WTC11 (cell line): Measurements from ENCODE around the gene AIF1. TPM values are rescaled to one million over a fixed set of nuclear protein-coding genes. Genes with fewer than 3 reads are reported as not detected.

ENCODE experiments used
- ATAC-seq: fragments of 200-7000 bp; cut with Tn5 transposase; 2 replicates; pipeline ENCODE4 v1.10.0; 2021; ENCODE audit warnings: mild to moderate bottlenecking, moderate library complexity
- CTCF ChIA-PET: fragments of 300-600 bp; sonication (Branson Sonifier 250); formaldehyde crosslinking; loops from one replicate; lab custom pipeline; 2021; ENCODE audit warnings: antibody characterized with exemption; lab: Charles Lee
- POLR2A ChIA-PET: fragments of 350-600 bp; sonication (Branson Sonifier 250); formaldehyde crosslinking; loops from one replicate; lab custom pipeline; 2021; ENCODE audit warnings: antibody characterized with exemption; lab: Charles Lee
- DNase-seq: peaks from one replicate; pipeline ENCODE4 v3.0.0; 2021; ENCODE audit warnings: low spot score
- H3K27ac Mint-ChIP-seq: 2 replicates; pipeline ENCODE4 v1.8.0; 2021; ENCODE audit warnings: mixed read lengths
- H3K27me3 Mint-ChIP-seq: 2 replicates; pipeline ENCODE4 v1.8.0; 2021; ENCODE audit warnings: low read depth, mild to moderate bottlenecking, moderate library complexity, mixed read lengths
- H3K36me3 Mint-ChIP-seq: 2 replicates; pipeline ENCODE4 v1.8.0; 2021; ENCODE audit warnings: mixed read lengths
- H3K4me1 Mint-ChIP-seq: 2 replicates; pipeline ENCODE4 v1.8.0; 2022; ENCODE audit warnings: mixed read lengths
- H3K4me3 Mint-ChIP-seq: 2 replicates; pipeline ENCODE4 v1.8.0; 2021; ENCODE audit warnings: mild to moderate bottlenecking, moderate library complexity, mixed read lengths
- H3K9me3 Mint-ChIP-seq: 2 replicates; pipeline ENCODE4 v1.8.0; 2021; ENCODE audit warnings: mixed read lengths
- CBFB ChIP-seq: sonication (generic); formaldehyde crosslinking; IDR thresholded peaks from 2 replicates; pipeline ENCODE4 v1.8.1; 2022; ENCODE audit warnings: mild to moderate bottlenecking, low read depth, missing genetic modification reagents
- CTCF ChIP-seq: fragments of 200-600 bp; IDR thresholded peaks from 2 replicates; pipeline ENCODE4 v1.8.0; 2022; ENCODE audit warnings: antibody characterized with exemption
- ELF4 ChIP-seq: sonication (generic); formaldehyde crosslinking; IDR thresholded peaks from 2 replicates; pipeline ENCODE4 v1.8.1; 2022; ENCODE audit warnings: low read depth, mild to moderate bottlenecking, moderate library complexity, missing genetic modification reagents
- ERG ChIP-seq: fragments of 250-450 bp; sonication (Bioruptor Pico); IDR thresholded peaks from 2 replicates; pipeline ENCODE4 v1.8.0; 2021; ENCODE audit warnings: mild to moderate bottlenecking
- ESRRA ChIP-seq: sonication (generic); formaldehyde crosslinking; IDR thresholded peaks from 2 replicates; pipeline ENCODE4 v1.8.1; 2022; ENCODE audit warnings: mild to moderate bottlenecking, missing genetic modification reagents, borderline replicate concordance
- FOXJ3 ChIP-seq: sonication (generic); formaldehyde crosslinking; IDR thresholded peaks from 2 replicates; pipeline ENCODE4 v1.9.0; 2021; ENCODE audit warnings: missing genetic modification reagents, mild to moderate bottlenecking, borderline replicate concordance
- FOXK1 ChIP-seq: sonication (generic); formaldehyde crosslinking; IDR thresholded peaks from 2 replicates; pipeline ENCODE4 v1.8.0; 2022; ENCODE audit warnings: mild to moderate bottlenecking, moderate library complexity, missing genetic modification reagents
- GTF2I ChIP-seq: fragments of 250-450 bp; sonication (Bioruptor Pico); conservative IDR thresholded peaks from 2 replicates; pipeline ENCODE4 v1.4.0; 2021; ENCODE audit warnings: mild to moderate bottlenecking
- JUN ChIP-seq: sonication (generic); formaldehyde crosslinking; IDR thresholded peaks from 2 replicates; pipeline ENCODE4 v1.8.0; 2023; ENCODE audit warnings: mild to moderate bottlenecking, missing genetic modification reagents
- MXD4 ChIP-seq: fragments of 250-450 bp; sonication (Bioruptor Pico); IDR thresholded peaks from 2 replicates; pipeline ENCODE4 v1.8.0; 2021; ENCODE audit warnings: mild to moderate bottlenecking, moderate library complexity, borderline replicate concordance
- NR2C2 ChIP-seq: sonication (generic); formaldehyde crosslinking; IDR thresholded peaks from 2 replicates; pipeline ENCODE4 v1.8.0; 2022; ENCODE audit warnings: mild to moderate bottlenecking, missing genetic modification reagents
- NR3C1 ChIP-seq: sonication (generic); formaldehyde crosslinking; conservative IDR thresholded peaks from 2 replicates; pipeline ENCODE4 v1.8.1; 2023; ENCODE audit warnings: low read depth, mild to moderate bottlenecking, missing genetic modification reagents
- SP1 ChIP-seq: sonication (generic); formaldehyde crosslinking; conservative IDR thresholded peaks from 2 replicates; pipeline ENCODE4 v1.8.1; 2022; ENCODE audit warnings: missing genetic modification reagents
- TEAD4 ChIP-seq: sonication (generic); formaldehyde crosslinking; IDR thresholded peaks from 2 replicates; pipeline ENCODE4 v1.8.0; 2022; ENCODE audit warnings: mild to moderate bottlenecking, missing genetic modification reagents
- ZNF121 ChIP-seq: sonication (generic); formaldehyde crosslinking; IDR thresholded peaks from 2 replicates; pipeline ENCODE4 v1.8.0; 2023; ENCODE audit warnings: missing genetic modification reagents
- ZNF396 ChIP-seq: fragments of 250-450 bp; sonication (Bioruptor Pico); IDR thresholded peaks from 2 replicates; pipeline ENCODE4 v1.8.0; 2021; ENCODE audit warnings: mild to moderate bottlenecking, moderate library complexity, borderline replicate concordance
- ZNF423 ChIP-seq: fragments of 250-450 bp; sonication (Bioruptor Pico); IDR thresholded peaks from 2 replicates; pipeline ENCODE4 v2.1.2; 2022; ENCODE audit warnings: mild to moderate bottlenecking, moderate library complexity
- ZNF671 ChIP-seq: fragments of 250-450 bp; sonication (Bioruptor Pico); IDR thresholded peaks from 2 replicates; pipeline ENCODE4 v1.8.0; 2021; ENCODE audit warnings: mild to moderate bottlenecking
- total RNA-seq: library from RNA; stranded (reverse); gene quantifications from 3 replicates; pipeline ENCODE4 v1.2.3, GENCODE V29; 2021
- TF ChIP-seq, protein P1 (sequence below): sonication (generic); formaldehyde crosslinking; IDR thresholded peaks from 2 replicates; pipeline ENCODE4 v1.8.0; 2023; ENCODE audit warnings: missing genetic modification reagents, mild to moderate bottlenecking, borderline replicate concordance
- TF ChIP-seq, protein P2 (sequence below): sonication (generic); formaldehyde crosslinking; IDR thresholded peaks from 2 replicates; pipeline ENCODE4 v1.8.1; 2022; ENCODE audit warnings: low read depth, missing genetic modification reagents, borderline replicate concordance
- TF ChIP-seq, protein P3 (sequence below): sonication (generic); formaldehyde crosslinking; IDR thresholded peaks from 2 replicates; pipeline ENCODE4 v1.8.1; 2022; ENCODE audit warnings: low read depth, mild to moderate bottlenecking, moderate library complexity, missing genetic modification reagents, borderline replicate concordance
- TF ChIP-seq, protein P4 (sequence below): sonication (generic); formaldehyde crosslinking; IDR thresholded peaks from 2 replicates; pipeline ENCODE4 v1.8.1; 2022; ENCODE audit warnings: missing genetic modification reagents, borderline replicate concordance
- TF ChIP-seq, protein P5 (sequence below): fragments of 250-450 bp; sonication (Bioruptor Pico); IDR thresholded peaks from 2 replicates; pipeline ENCODE4 v1.9.0; 2021; ENCODE audit warnings: moderate library complexity, mild to moderate bottlenecking, inconsistent platforms, borderline replicate concordance

The AIF1 gene
- total RNA-seq, 1 experiment from 2014 or later: 5.4 TPM

DNA sequence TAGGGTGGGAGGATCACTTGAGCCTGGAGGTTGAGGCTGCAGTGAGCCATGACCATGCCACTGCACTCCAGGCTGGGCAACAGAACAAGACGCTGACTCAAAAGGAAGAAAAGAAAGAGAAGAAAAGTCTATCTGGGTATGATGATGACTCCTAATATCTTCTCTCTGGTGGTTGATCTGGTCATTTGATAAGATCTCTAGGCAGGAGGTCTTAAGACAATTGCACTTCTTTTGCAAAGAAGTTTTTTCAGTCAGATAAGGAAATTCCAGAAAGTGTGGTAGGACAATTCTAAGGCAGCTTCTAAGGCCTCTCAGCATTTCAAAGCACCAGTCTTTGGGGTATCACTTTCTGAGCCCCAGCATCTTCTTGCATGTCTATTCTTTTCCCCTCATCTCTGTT lies 7.7 kb upstream of the AIF1 start (continued):
- TF ChIP-seq, protein P1, sequence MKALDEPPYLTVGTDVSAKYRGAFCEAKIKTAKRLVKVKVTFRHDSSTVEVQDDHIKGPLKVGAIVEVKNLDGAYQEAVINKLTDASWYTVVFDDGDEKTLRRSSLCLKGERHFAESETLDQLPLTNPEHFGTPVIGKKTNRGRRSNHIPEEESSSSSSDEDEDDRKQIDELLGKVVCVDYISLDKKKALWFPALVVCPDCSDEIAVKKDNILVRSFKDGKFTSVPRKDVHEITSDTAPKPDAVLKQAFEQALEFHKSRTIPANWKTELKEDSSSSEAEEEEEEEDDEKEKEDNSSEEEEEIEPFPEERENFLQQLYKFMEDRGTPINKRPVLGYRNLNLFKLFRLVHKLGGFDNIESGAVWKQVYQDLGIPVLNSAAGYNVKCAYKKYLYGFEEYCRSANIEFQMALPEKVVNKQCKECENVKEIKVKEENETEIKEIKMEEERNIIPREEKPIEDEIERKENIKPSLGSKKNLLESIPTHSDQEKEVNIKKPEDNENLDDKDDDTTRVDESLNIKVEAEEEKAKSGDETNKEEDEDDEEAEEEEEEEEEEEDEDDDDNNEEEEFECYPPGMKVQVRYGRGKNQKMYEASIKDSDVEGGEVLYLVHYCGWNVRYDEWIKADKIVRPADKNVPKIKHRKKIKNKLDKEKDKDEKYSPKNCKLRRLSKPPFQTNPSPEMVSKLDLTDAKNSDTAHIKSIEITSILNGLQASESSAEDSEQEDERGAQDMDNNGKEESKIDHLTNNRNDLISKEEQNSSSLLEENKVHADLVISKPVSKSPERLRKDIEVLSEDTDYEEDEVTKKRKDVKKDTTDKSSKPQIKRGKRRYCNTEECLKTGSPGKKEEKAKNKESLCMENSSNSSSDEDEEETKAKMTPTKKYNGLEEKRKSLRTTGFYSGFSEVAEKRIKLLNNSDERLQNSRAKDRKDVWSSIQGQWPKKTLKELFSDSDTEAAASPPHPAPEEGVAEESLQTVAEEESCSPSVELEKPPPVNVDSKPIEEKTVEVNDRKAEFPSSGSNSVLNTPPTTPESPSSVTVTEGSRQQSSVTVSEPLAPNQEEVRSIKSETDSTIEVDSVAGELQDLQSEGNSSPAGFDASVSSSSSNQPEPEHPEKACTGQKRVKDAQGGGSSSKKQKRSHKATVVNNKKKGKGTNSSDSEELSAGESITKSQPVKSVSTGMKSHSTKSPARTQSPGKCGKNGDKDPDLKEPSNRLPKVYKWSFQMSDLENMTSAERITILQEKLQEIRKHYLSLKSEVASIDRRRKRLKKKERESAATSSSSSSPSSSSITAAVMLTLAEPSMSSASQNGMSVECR (CRISPR knock-in tag): no peak
- TF ChIP-seq GTF2I (CRISPR knock-in tag) (no peak), FOXK1 (CRISPR knock-in tag) (no peak), TEAD4 (CRISPR knock-in tag) (no peak), ZNF121 (CRISPR knock-in tag) (no peak), CTCF (no peak), ERG (CRISPR knock-in tag) (no peak), ESRRA (no peak), ELF4 (CRISPR knock-in tag) (no peak), ZNF671 (no peak), ZNF423 (CRISPR knock-in tag) (no peak)
- TF ChIP-seq, protein P2, sequence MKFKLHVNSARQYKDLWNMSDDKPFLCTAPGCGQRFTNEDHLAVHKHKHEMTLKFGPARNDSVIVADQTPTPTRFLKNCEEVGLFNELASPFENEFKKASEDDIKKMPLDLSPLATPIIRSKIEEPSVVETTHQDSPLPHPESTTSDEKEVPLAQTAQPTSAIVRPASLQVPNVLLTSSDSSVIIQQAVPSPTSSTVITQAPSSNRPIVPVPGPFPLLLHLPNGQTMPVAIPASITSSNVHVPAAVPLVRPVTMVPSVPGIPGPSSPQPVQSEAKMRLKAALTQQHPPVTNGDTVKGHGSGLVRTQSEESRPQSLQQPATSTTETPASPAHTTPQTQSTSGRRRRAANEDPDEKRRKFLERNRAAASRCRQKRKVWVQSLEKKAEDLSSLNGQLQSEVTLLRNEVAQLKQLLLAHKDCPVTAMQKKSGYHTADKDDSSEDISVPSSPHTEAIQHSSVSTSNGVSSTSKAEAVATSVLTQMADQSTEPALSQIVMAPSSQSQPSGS (CRISPR knock-in tag): no peak
- TF ChIP-seq, protein P3, sequence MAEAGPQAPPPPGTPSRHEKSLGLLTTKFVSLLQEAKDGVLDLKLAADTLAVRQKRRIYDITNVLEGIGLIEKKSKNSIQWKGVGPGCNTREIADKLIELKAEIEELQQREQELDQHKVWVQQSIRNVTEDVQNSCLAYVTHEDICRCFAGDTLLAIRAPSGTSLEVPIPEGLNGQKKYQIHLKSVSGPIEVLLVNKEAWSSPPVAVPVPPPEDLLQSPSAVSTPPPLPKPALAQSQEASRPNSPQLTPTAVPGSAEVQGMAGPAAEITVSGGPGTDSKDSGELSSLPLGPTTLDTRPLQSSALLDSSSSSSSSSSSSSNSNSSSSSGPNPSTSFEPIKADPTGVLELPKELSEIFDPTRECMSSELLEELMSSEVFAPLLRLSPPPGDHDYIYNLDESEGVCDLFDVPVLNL (CRISPR knock-in tag): no peak

GRCh38 chr6:31609519-31610406 lies 5.3 kb upstream of the AIF1 start:
- Mint-ChIP-seq H3K27me3 (peaks cover 6% of the 10 kb centered on the region; the same call in 1 of the 2 replicates), H3K27ac (no peak overlapping the region)
- POLR2A ChIA-PET: no interaction called here
- TF ChIP-seq FOXK1 (CRISPR knock-in tag) (no peak), NR2C2 (CRISPR knock-in tag) (no peak), FOXJ3 (CRISPR knock-in tag) (no peak), NR3C1 (no peak), ZNF396 (CRISPR knock-in tag) (no peak), CBFB (CRISPR knock-in tag) (no peak), SP1 (CRISPR knock-in tag) (no peak), JUN (no peak), MXD4 (CRISPR knock-in tag) (no peak)
- TF ChIP-seq, protein P4, sequence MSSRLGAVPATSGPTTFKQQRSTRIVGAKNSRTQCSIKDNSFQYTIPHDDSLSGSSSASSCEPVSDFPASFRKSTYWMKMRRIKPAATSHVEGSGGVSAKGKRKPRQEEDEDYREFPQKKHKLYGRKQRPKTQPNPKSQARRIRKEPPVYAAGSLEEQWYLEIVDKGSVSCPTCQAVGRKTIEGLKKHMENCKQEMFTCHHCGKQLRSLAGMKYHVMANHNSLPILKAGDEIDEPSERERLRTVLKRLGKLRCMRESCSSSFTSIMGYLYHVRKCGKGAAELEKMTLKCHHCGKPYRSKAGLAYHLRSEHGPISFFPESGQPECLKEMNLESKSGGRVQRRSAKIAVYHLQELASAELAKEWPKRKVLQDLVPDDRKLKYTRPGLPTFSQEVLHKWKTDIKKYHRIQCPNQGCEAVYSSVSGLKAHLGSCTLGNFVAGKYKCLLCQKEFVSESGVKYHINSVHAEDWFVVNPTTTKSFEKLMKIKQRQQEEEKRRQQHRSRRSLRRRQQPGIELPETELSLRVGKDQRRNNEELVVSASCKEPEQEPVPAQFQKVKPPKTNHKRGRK (CRISPR knock-in tag): no peak
- TF ChIP-seq, protein P5, sequence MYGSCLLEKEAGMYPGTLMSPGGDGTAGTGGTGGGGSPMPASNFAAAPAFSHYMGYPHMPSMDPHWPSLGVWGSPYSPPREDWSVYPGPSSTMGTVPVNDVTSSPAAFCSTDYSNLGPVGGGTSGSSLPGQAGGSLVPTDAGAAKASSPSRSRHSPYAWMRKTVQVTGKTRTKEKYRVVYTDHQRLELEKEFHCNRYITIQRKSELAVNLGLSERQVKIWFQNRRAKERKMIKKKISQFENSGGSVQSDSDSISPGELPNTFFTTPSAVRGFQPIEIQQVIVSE (CRISPR knock-in tag): no peak

More at GRCh38 chr6:31609519-31610406, 5.3 kb upstream of the AIF1 start:
- no peaks in the 10 kb centered on the region for H3K36me3 Mint-ChIP-seq
- DNase-seq (no peak), ATAC-seq (no peak)
- no peaks in the 10 kb centered on the region for H3K9me3 Mint-ChIP-seq
- H3K4me1 Mint-ChIP-seq: peaks cover 10% of the 10 kb centered on the region
- H3K4me3 Mint-ChIP-seq: no peak overlapping the region
- CTCF ChIA-PET: interaction anchor here (1.2 to 3.0 kb wide), 5 partner anchors 11 to 64 kb away, joined by 4 to 32 read pairs (median 8); partner anchors contain the start of genes ATP6V1G2 and LTB
